GM19023 (cell line): ENCODE measurements around the gene ATF6.

Experiments used
- ATAC-seq: cut with Tn5 transposase; IDR thresholded peaks from one replicate; pipeline ENCODE4 v1.9.1; 2021; ENCODE audit warnings: mild to moderate bottlenecking, moderate library complexity; ENCODE audit not compliant: unreplicated experiment

The ATF6 gene

GRCh38 chr1:161989786-161990185 lies 223.7 kb downstream of the ATF6 start:
- ATAC-seq: no peak

- ATAC-seq: no peak
Measured at GRCh38 chr1:161993576-161993975, 227.5 kb downstream of the ATF6 start.

GRCh38 chr1:161994175-161994668 lies 228.1 kb downstream of the ATF6 start:
- ATAC-seq: no peak

- ATAC-seq: no peak
Measured at GRCh38 chr1:161997152-161997551, 231.0 kb downstream of the ATF6 start.

- ATAC-seq: no peak
Measured at GRCh38 chr1:161998811-161999210, 232.7 kb downstream of the ATF6 start.

DNA sequence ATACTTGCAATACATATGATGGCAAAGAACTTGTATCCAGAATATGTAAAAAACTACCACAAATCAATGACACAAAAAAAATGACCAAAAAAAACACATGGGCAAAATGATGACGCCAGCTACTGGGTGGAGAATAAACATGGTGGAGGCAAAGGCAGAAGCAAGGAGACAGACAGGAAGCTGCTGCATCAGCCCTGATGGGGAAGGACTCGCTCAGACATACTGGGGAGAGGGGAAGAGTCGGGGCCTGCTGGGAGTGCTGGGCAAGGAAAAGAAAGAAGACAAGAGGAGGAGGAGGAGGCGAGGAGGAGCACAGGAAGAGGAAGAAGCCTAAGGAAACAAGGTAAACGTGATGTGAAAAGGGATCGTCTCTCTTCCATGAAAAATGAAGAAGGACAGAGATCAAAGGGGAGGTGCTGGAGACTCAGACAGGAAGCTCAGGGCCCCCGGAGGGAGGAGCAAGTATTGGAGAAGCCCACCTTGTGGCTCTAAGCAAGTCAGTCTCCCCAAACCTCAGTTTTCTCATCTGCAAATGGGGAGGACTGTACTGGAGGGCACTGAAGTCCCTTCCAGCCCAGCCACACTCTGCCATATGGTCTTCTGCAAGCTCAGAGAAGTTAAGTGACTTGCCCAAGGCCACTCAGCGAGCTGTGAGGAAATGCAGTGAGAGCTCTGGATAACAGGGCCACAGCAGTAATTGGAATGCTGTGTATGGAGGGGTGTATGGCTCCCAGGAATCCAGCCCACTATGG lies 233.4 kb downstream of the ATF6 start:
- ATAC-seq: no peak

- no peak for ATAC-seq
Measured at GRCh38 chr1:162000053-162000420, 233.9 kb downstream of the ATF6 start.

DNA sequence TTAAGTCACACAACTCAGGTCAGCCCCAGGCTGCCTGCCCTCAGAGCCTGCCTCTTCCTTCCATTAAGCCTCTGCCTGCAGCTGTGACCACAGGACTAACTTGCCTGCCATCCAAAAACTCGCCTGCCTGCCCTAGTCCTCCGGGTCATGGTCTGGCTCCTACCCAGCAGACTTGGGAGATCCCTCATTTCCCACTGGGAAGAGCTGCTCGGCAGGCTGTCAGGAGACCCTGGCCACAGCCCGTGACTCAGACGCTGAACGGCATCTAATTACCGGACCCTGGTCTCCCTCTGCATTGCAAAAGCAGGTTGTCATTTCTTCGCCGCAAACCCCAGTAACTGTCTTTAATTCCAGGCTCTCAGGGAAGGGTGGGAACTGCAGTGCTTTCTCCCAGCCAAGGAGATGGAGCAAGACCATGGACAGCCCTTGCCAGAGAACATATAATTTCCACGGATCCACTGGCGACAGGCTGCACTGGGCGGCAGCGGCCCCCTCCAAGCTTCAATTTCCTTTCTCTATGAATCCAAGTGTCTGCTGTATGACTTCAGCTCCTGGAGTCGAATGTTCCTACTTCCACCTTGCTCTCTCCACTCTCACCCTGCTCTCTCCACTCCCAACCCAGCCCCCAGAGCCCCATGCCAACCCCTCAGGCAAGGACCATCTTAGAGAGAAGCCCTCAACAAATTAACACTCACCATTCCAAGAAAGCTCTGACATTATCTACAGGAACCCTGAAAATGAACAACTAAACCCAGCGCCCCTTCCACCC lies 237.1 kb downstream of the ATF6 start:
- ATAC-seq: no peak

DNA sequence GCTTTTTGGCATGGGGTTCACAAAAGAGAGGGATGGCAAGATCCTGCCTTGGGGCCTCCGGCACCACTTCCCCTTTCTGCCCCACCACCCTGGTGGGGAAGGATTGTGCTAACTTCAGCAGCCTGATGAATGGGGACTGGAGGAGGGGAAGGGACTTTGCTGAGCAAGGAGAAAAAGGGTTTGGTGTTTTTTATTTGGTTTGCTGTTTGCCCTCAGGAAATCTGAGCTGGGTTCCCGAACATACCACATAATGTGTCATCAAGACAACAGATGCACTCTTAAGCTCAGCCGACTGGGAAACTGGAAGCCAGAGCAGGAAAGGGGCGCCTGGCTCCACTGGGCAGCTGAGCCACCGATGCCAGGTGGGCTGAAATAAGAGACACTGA lies 237.7 kb downstream of the ATF6 start:
- no peak for ATAC-seq

DNA sequence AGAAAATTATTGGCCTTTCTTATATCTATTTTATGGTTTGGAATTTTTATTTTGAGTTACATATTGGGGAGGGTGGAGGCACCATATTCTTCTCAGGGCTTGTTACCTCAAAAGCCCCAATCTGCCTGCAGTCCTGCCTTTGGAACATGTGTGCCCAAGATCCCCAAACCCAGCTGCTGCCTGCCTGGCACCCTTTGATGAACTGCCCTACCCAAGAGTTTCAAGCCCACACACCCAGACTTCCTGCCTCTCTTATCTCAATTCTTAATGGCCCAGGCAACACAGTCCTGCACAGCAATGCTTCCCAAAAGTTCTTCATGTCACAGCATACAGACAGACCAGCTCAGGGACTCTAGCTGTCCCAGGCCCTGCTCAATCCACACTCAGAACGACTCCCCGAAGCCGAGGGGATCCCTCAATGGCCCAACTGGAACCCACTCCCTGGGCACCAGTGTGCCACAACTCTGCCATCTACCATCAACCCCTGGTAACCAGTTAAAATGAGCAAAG lies 238.4 kb downstream of the ATF6 start:
- ATAC-seq: no peak

DNA sequence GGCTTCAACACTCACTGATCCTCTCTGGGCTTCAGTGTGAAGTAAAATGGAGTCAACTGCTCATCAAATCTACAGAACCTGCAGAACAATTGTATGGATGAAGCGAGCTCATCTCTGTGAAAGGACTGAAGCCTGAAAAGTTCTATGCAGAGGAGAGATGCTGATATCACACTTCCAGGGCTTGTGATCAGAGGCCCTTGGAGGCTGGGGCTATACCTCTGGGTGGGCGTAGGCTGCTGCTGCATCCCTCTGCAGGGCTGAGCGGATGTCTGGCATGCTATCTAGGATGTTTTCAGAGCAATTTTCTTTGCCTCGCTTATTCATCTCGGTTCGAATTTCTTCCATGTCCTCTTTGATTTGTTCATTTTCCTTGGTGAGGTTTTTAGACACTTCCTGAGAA lies 240.0 kb downstream of the ATF6 start:
- no peak for ATAC-seq

DNA sequence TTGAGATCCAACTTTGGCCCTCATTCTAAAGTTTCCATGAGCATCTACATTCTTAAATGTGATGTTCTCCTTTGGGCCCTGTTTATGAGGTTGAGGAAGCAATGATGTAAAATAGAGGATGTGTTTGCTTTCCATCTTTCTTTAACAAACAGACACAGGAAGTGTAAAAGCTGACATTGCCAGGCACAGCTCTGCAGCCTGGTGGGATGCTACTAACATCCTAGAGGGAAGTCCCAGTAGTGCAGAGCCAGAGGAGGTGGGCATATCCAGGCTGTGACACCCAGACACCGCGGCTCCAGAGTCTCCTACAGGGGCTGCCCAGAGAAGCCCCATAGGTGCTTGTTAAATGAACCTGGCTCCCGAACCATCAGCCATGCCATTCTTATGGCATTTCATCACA lies 241.3 kb downstream of the ATF6 start:
- ATAC-seq: no peak

DNA sequence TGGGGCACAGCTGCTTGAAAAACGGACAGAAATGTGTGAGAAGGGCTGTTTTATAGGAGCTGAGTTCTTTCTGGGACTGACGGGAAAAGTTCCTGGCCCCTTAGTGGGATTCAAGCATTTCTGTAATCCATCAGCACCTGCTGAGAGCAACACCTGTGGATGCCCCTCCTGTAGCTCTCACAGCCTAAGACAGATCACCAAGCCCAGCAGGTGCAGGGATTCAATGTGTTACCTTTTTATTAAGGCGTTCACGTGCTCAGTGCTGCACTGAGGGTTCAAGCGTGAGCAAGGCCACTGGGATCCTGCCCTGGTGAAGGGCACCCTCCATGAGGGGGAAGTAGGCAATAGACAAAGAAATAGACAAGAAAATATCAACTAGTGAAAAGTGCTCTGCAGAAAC lies 242.7 kb downstream of the ATF6 start:
- ATAC-seq: no peak

GRCh38 chr1:162009501-162010174 lies 243.5 kb downstream of the ATF6 start:
- ATAC-seq: no peak

GRCh38 chr1:162010175-162010506 lies 244.0 kb downstream of the ATF6 start:
- no peak for ATAC-seq

- no peak for ATAC-seq
Measured at GRCh38 chr1:162011337-162012012, 245.4 kb downstream of the ATF6 start.

- no peak for ATAC-seq
Measured at GRCh38 chr1:162013289-162013688, 247.2 kb downstream of the ATF6 start.
